HTR-8/SVneo (cell line): ENCODE measurements around the gene UBQLNL.

Experiments
- DNase-seq: peaks from one replicate; pipeline ENCODE4 v3.0.0; 2011; ENCODE audit warnings: low spot score, mixed read lengths; ENCODE audit not compliant: insufficient read length
- FAIRE-seq: peaks from 2 replicates; lab custom pipeline; 2011; peaks lifted over from hg19 to GRCh38; lab: Jason Lieb, UNC

The UBQLNL gene

DNA sequence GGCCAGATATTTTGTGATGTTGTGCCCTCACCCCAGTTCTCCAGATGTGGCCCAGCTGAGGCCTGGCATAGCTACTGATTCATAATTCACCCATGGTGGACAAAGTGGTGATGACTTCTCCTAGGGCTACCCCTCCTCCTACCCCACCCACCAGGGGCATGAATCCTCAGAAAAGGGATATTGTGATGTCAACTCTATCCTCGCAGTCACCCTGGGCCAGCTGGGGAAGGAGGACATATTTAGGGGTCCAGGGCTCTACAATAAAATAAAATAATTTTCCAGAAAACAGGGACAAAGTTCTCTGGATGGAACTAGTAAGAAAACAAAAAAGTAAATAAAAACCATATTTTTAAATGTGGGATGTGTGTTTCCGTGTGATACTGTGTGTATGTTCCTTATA is at the start of gene UBQLNL:
Gene UBQLNL (minus strand): TSS at position 101 of the 400 bp plus-strand sequence. CDS start 258 bp downstream, outside the sequence.
- no peak for FAIRE-seq

DNA sequence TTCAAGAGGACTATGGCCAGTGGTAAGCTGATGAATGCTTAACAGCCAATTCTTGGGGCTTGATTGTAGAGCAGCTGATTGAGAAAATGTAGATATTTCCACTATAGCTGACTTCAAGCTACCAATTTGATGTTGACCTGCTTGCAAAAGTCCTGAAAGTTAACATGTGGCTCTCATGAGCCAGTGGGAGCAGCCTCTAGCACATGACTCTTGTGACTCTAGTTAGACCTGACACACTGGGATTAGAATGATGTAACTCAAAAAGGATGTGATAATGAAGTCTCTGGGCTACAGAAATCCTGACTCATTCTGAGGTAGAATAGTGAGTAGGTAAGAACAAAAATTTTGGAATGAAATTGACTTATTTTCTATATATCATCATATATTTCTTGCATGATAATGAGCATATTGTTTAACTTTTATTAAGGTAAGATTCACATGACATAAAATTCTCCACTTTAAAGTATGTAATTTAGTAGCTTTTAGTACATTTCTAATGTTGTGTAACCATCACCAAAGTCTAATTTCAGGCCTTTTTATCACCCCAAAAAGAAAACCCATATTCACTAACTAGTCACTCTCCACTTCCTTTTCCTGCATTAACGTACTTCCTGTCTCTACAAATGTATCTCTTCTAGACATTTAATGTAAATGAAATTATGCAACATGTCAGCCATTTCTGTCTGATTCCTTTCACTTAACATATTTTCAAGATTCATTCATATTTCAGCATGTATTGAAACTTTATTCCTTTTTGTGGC is 47.9 kb upstream of the UBQLNL start:
- FAIRE-seq (no peak), DNase-seq (no peak)

More for the DNA sequence above, at the start of gene UBQLNL:
- DNase-seq, result no peak

DNA sequence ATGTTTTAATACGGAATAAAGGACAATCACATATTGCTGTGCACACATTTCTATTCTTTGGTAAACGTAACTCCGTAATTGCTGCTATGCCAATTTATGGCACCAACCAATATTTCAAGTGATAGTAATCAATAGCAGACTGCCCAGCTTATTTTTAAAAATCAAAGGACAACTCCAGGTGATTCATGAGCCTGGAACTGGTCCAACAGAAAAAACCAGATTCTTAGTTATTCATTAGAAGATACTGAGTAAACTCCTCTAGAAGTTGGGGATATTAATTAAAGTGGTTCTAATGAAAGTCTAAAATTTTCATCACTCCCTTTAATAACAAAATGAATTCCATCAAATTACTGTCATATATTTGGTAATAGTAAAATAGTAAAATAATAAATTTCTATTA is 41.3 kb upstream of the UBQLNL start:
- DNase-seq, result no peak
- FAIRE-seq, result no peak

DNA sequence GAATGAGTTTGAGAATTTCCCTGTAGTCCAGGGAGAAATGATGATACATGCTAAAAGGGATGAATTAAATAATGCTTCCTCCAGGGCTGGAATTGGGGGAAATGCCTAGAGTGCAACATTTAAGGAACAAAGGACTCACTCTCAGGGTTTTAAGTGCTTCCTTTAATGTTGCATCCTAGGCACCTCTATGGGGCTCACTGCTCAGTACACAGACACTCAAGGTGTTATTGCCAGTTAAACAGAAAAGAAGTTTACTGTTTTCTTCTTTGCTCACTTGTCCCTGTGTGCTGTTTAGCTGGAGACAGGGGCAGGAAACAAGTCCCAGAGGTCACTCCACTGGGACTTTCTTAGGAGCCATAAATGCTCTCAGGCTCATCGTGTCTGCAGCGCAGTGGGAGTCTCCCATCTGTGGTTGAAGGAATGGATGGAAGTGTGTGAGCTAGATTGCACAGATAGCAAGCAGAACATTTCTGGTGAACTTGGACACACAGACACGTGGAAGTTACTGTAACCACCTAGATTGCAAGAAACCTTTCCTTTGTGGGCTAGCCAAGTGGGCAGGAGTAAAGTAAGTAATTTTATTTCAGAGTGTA is 40.2 kb upstream of the UBQLNL start:
- FAIRE-seq, result no peak
- DNase-seq, result no peak

DNA sequence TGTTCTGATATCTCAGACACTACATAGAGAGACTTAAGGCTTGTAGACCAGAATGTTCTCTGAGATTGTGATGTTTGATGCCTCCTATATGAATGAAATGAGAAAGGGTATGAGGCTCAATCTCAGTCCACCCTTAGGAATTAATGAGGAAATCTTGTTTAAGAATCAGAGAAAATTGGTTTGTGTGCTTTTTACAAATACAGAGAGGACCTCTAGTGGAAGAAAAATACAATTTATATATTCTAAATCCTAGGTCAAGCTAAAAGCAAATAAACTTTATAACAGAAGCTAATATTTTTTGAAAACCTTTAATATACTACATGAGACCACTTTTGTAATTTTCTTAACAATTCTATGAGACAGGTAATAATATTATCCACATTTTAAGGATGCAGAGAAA is 36.8 kb upstream of the UBQLNL start:
- FAIRE-seq (no peak), DNase-seq (no peak)

GRCh38 chr11:5550440-5551095 is 34.1 kb upstream of the UBQLNL start:
- FAIRE-seq, result no peak

DNA sequence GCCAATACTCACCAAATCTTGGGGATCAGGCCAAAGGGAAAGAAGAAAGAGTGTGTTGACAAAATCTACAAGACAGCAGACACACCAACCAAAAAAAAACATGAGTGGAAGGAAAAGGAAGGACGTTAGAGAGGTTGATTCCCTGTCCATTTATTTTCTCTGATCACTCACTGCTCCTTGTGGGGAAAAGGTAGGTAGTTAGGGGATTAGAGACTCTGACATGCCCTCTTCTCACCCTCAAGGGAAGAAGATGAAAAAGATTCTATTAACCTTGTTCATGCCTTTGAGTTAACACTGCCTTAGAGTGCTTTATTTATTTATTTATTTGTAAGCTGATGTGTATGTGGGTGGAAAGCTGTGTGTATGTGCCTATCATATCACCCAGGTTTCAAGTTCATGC is 31.9 kb upstream of the UBQLNL start, which contains the start of gene OR52H1:
Gene OR52H1 (minus strand): TSS at position 101 of the 400 bp plus-strand sequence. CDS start 3,035 bp downstream, outside the sequence.
- FAIRE-seq, result no peak

More at GRCh38 chr11:5550440-5551095, 34.1 kb upstream of the UBQLNL start:
- peak; percentile 14 for DNase-seq

GRCh38 chr11:5547982-5548381 is 31.5 kb upstream of the UBQLNL start:
- DNase-seq, result no peak

More for the DNA sequence above, 31.9 kb upstream of the UBQLNL start, which contains the start of gene OR52H1:
- DNase-seq, result no peak

DNA sequence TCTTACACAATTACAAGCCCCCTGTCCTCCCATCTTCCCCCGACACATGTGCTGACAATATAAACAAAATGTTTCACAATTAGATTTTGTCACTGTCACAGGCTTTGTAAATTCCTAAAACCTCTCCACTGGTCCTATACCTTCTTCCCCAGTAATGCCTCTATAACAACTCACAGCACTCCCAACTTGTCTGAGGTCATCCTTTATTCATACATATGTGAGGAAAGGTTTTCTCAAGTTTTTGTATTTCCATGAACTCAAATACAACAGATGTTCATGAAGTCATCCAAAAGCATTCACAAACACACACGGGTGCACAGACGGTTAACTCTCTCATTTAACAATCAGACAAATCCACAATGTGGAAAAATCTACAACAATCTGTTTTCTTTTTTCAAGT is 30.0 kb upstream of the UBQLNL start:
- no peak for DNase-seq
- no peak for FAIRE-seq

More at GRCh38 chr11:5547982-5548381, 31.5 kb upstream of the UBQLNL start:
- FAIRE-seq, result no peak

DNA sequence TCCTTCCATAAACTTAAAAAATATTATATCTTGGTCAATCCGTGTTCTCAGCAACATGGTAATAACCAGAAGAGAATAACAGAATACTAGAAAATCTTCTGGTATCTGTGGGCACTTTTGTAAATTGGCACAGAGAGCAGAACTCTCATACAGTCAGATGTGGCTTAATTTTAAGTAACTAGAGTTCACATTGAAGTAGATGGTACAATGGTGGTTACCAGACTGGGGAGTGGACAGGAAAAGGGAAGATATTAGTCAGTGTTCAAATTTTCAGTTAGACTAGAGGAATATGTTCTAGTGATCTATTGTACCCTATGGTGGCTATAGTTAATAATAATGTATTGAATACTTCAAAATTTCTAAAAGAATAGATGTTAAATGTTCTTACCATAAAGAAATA is 24.9 kb upstream of the UBQLNL start:
- no peak for DNase-seq
- no peak for FAIRE-seq

DNA sequence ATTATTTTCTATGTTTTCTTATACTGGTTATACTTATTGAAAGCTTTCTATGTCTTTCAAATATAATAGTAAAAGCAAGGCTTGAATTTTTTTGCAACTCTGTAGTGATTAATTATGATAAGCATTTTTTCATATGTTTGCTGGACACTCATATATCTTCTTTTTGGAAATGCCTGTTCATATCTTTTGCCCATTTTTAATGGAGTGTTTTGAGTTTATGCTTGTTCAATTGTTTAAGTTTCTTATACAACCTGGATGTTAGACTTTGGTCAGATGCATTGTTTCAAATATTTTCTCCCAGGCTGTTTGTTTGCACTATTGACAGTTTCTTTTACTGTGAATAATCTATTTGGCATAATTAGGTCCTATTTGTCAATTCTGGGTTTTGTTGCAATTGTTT is 20.0 kb upstream of the UBQLNL start:
- FAIRE-seq (no peak), DNase-seq (no peak)

DNA sequence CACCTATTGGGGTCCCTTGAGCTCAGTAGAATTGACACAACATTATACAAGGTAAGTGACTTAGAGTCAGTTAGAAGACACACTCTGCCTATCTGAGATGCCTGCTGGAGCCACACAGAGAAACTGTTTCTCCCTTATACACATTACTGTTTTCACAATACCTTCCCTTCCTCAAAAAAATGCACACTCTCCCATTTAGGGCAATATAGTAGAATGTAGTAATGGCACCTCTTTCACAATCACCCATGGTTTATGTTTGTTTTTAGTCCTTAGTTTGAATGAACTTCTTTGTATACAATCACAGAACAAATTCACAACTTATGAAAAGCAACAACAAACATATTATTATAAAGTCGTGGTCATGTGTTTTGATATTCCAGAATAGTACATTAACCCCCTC is 17.5 kb upstream of the UBQLNL start:
- DNase-seq (no peak), FAIRE-seq (no peak)

DNA sequence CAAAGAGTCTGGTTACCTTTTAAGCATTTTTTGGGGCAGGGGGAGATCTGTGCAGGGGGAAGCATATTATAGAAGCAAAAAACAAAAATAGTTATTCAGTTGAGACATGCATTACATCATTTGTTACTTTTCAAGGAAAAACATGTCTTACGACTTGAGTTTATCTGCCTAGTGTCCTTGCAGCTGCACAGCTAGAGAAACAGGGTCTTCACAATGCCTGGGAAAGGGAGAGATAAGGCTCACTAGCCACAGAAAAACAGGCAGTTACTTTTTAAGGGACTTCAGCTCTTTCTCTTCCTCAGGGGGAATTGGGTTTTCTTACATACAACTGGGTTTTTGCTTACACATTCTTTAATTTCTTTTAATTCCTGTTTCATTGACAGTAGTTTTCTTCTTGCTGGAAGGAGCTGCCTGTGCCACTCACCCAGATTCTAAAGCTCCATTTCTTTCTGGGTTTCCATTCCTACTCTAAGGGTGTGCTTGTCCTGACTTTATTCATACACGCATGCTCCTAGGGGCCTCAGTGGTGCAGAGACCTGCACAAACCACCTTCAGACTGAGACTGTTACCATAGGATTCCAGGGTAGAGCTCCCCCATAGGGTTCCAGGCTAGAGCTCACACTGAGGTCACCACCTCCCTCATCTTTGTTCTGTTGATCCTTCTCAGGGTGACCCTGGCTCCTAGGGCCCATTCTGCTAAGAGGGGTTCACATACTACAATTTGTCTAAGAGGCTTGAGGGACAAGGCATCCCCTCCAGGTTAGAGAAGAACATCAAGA is 14.7 kb upstream of the UBQLNL start:
- FAIRE-seq (no peak), DNase-seq (no peak)

- FAIRE-seq, result no peak
- DNase-seq, result no peak
Measured at GRCh38 chr11:5528495-5528894, 12.0 kb upstream of the UBQLNL start.

GRCh38 chr11:5527716-5528115 is 11.2 kb upstream of the UBQLNL start:
- no peak for DNase-seq
- FAIRE-seq, result no peak

DNA sequence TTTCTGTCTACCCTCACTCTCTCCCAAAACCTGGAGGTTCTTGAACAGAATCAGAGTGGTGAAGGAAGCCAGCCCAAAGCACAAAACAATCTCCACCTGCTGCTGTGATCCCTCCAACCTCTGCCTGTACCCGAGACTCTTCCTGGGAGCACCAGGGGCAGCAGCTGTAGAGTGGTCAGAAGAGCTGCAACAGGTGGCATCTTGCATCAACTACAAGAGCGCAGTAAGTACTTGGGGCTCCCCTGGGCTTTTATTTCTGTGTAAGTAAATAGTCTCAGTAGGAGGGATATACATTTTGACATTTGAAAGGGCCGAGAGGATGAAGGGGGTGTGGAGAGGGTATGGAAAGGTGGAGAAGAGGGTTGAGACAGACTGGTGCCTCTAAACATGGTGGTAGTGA is 8.3 kb upstream of the UBQLNL start:
- DNase-seq, result no peak
- FAIRE-seq, result no peak

GRCh38 chr11:5522308-5522707 is 5.8 kb upstream of the UBQLNL start:
- FAIRE-seq (no peak), DNase-seq (no peak)

GRCh38 chr11:5521540-5521939 is 5.0 kb upstream of the UBQLNL start:
- FAIRE-seq (no peak), DNase-seq (no peak)

- FAIRE-seq (no peak), DNase-seq (no peak)
Measured at GRCh38 chr11:5514841-5515240, 1.7 kb downstream of the UBQLNL start.

GRCh38 chr11:5509803-5510202 is 6.7 kb downstream of the UBQLNL start, which contains the start of gene UBQLN3:
UBQLN3 (minus strand) TSS chr11:5509957; CDS start chr11:5509558, 399 bp downstream.
- FAIRE-seq (no peak), DNase-seq (no peak)
